Body of pancreas (tissue), 4 donors: ENCODE results near the gene ABI1.

Experiments used
- POLR2A ChIP-seq, 3 donors: fragments of 450-650 bp; IDR thresholded peaks; one replicate each; pipeline ENCODE4 v1.6.1; 2016; ENCODE audit warnings: antibody characterized with exemption in 3 of 3, mild to moderate bottlenecking in 2 of 3
- TF ChIP-seq, protein P1 (sequence below), 7 experiments: fragments of 450-650 bp in 4 of 7; fragments of 200-600 bp in 3 of 7; sonication (generic) in 3 of 7; IDR thresholded peaks; one replicate each; pipeline ENCODE4 v1.5.1; 2016 to 2019; ENCODE audit warnings: antibody characterized with exemption in 7 of 7

DNA sequence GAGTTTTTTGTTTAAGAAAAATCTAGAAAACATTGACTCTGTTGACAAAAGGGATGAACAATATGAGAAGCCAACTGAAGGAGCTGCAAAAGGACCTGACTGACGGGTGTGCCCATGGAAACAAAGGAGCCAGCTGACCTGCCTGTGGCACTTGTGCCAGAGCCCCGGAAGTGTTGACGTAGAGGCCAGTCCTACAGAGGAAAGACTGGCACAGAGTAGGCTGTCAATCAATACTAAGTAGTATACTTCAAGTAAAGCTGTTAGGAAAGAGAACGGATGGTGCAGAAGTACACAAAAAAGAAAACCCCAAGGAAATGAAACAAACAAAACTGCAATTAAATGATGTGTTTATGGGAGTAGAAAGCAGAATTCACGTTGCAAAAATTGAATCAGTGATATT is 19.0 kb upstream of the ABI1 start:
- no peak for TF ChIP-seq POLR2A (IDR thresholded peaks at IDR 0.05)
- TF ChIP-seq, protein P1, sequence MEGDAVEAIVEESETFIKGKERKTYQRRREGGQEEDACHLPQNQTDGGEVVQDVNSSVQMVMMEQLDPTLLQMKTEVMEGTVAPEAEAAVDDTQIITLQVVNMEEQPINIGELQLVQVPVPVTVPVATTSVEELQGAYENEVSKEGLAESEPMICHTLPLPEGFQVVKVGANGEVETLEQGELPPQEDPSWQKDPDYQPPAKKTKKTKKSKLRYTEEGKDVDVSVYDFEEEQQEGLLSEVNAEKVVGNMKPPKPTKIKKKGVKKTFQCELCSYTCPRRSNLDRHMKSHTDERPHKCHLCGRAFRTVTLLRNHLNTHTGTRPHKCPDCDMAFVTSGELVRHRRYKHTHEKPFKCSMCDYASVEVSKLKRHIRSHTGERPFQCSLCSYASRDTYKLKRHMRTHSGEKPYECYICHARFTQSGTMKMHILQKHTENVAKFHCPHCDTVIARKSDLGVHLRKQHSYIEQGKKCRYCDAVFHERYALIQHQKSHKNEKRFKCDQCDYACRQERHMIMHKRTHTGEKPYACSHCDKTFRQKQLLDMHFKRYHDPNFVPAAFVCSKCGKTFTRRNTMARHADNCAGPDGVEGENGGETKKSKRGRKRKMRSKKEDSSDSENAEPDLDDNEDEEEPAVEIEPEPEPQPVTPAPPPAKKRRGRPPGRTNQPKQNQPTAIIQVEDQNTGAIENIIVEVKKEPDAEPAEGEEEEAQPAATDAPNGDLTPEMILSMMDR (IDR thresholded peaks at IDR 0.05) = no peak
